Aorta (tissue), 5 donors: Measurements from ENCODE around the gene GPR21. TPM values are rescaled to one million over a fixed set of nuclear protein-coding genes. Genes with fewer than 3 reads are reported as not detected.

Experiments
- ATAC-seq: fragments of 200-7000 bp; cut with Tn5 transposase; one replicate; pipeline ENCODE4 v1.9.1; 2022; ENCODE audit warnings: moderate library complexity; ENCODE audit not compliant: low FRiP score
- DNase-seq, 2 donors: peaks; one replicate each; pipeline ENCODE4 v3.0.0-alpha.2; 2020
- H3K27ac ChIP-seq, 2 donors: one replicate each; pipeline ENCODE4 v1.5.1; 2013; ENCODE audit warnings: low read length in 2 of 2, mild to moderate bottlenecking in 2 of 2, moderate library complexity in 2 of 2, control low read depth in 1 of 2, inconsistent platforms in 1 of 2, low read depth in 1 of 2
- H3K27me3 ChIP-seq, 2 donors: one replicate each; pipeline ENCODE4 v1.6.1; 2013; ENCODE audit warnings: control low read depth in 1 of 2, low read length in 1 of 2, mild to moderate bottlenecking in 1 of 2, moderate library complexity in 1 of 2; ENCODE audit not compliant: insufficient read depth in 2 of 2, control insufficient read depth in 1 of 2
- H3K36me3 ChIP-seq, 2 donors: one replicate each; pipeline ENCODE4 v1.6.1; 2013; ENCODE audit warnings: control low read depth in 1 of 2, low read length in 1 of 2, mild to moderate bottlenecking in 1 of 2; ENCODE audit not compliant: insufficient read depth in 2 of 2, control insufficient read depth in 1 of 2
- H3K4me1 ChIP-seq, 2 donors: one replicate each; pipeline ENCODE4 v1.6.1; 2013; ENCODE audit warnings: low read length in 2 of 2, control low read depth in 1 of 2, mild to moderate bottlenecking in 1 of 2, moderate library complexity in 1 of 2; ENCODE audit not compliant: insufficient read depth in 2 of 2, control insufficient read depth in 1 of 2
- H3K4me3 ChIP-seq, 2 donors: one replicate each; pipeline ENCODE4 v1.5.1; 2013; ENCODE audit warnings: low read length in 2 of 2, control low read depth in 1 of 2, mild to moderate bottlenecking in 1 of 2
- H3K9me3 ChIP-seq: one replicate; pipeline ENCODE4 v1.6.1; 2013; ENCODE audit warnings: mild to moderate bottlenecking, low read length; ENCODE audit not compliant: control insufficient read depth
- WGBS, 2 donors: extraction: QIAGEN DNeasy Blood & Tissue Kit; methylation state at CpG; one replicate each; pipeline ENCODE4 v1.1.7; 2013; 5-methylcytosine and 5-hydroxymethylcytosine counted together
- intact Hi-C, 2 donors: fragments of 100-400 bp; cut with DNase I; formaldehyde crosslinking; loops; one replicate each; pipeline versions ENCODE4 v1.14.2 to v1.15.0; 2022
- polyA plus RNA-seq, 2 donors: library from polyadenylated mRNA; stranded (reverse); fragments of 200-250 nt; gene quantifications; one replicate each; pipeline ENCODE4 v1.2.3, GENCODE V29; 2013
- total RNA-seq, 2 donors: library from RNA; stranded (reverse); fragmentation: NEBNext Ultra II Directional; extraction: Animal tissue kit (Norgen Biotek cat#: 25700); gene quantifications; one replicate each; pipeline ENCODE4 v1.2.1, GENCODE V29; 2021
- donor health status: healthy with polysubstance abuse.
- donor health status: Bipolar disorder and iron deficiency.
- donor health status: DM: no; HTN: no; CAD: no.
- donor health status: DM: no; HTN: no; CAD: no.
- donor health status: DM: yes; HTN: yes; CAD: no.

GPR21 gene
- total and polyA plus RNA-seq, 4 donors = 0.50 to 13.9 (median 6.3) TPM

DNA sequence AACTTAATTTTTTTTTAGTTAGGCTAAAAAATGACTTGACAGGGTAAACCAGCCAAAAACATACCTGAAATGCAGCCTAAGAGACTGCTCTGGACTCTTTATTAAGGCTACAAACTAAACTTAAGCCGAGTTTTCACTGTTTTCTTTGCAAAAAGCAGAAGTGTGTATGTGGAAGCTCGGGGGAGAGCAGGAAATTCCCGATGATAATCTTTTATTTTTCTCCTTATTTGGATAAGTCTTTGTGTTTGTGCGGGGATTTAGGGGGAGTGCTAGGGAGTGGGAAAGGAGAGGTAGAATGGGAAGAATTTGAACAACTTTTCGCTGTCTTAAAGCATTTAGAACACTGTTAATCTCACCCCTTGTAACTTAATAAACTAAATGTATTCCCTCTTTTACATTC, 30.7 kb upstream of the GPR21 start:
- Histone ChIP-seq H3K9me3 (no peaks in the 10 kb centered on the region), H3K27ac (peak overlapping the region; percentile 54 to 87), H3K27me3 (no peaks in the 10 kb centered on the region), H3K4me1 (no peaks in the 10 kb centered on the region), H3K4me3 (peak overlapping the region in 1 of 2 donors; percentile 54), H3K36me3 (no peaks in the 10 kb centered on the region)
- intact Hi-C loops = no loop called here
- DNase-seq (no peak), ATAC-seq (no peak)
- WGBS, 2 donors = 1 to 7% methylated on average over 5 of the region's 5 CpGs

DNA sequence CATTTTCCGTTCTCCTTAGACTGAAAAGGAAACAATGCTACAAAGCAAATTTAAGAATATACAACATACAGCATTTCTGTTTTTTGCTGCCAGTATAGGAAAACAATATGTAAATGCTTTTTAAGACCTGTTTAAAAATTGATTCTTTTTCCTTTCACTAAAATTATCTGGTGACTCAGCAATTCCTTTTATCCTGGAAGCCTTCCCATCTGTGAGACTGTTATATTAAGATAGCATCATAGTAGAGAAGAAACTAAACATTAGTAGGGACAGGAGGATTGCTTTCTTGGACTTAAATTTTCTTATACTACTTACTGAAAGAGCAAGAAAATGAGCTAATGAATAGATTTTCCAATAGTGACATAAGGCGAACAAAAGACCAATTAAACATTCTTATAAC, 30.0 kb upstream of the GPR21 start:
- Histone ChIP-seq H3K36me3 (no peaks in the 10 kb centered on the region), H3K27ac (no peak overlapping the region), H3K4me3 (no peak overlapping the region), H3K9me3 (no peaks in the 10 kb centered on the region), H3K27me3 (no peaks in the 10 kb centered on the region), H3K4me1 (no peaks in the 10 kb centered on the region)
- no peak for DNase-seq
- WGBS, 2 donors = 39 to 58% methylated on average over 2 of the region's 2 CpGs
- no peak for ATAC-seq
- intact Hi-C loops = no loop called here

DNA sequence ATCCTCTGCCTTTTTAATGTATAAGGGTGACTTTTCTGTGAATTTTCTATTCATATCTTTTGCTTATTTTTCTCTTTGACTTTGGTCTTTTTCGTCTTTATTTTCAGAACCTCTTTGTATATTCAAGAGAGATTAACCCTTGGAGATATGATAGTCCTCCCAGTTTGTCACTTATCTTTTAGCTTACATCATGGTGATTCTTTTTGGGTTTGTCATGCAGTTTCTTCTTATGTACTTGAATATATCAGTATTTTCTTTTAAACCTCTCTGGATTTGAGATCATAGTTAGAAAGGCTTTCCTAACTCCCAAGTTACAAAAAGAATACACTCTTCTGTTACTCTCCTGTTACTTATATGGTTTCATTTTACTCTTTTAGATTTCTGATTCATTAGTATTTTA, 27.5 kb upstream of the GPR21 start:
- no peaks in the 10 kb centered on the region for H3K9me3 ChIP-seq

DNA sequence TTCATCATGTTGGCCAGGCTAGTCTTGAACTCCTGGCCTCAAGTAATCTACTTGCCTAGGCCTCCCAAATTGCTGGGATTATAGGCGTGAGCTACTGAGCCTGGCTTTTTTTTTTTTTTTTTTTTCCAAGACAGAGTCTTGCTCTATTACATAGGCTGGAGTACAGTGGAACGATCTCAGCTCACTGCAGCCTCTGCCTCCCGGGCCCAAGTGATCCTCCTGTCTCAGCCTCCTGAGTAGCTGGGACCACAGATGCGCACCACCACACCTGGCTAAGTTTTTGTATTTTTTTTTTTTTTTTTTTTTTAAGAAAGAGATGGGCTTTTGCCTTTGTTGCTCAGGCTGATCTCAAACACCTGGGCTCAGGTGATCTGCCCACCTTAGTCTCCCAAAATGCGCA, 26.2 kb upstream of the GPR21 start:
- H3K4me1 ChIP-seq = no peaks in the 10 kb centered on the region
- H3K4me3 ChIP-seq = no peak overlapping the region
- ATAC-seq (no peak), DNase-seq (no peak)
- intact Hi-C loops = no loop called here
- H3K27me3 ChIP-seq = no peaks in the 10 kb centered on the region
- 77 to 88% methylated on average over 5 of the region's 5 CpGs for WGBS, 2 donors
- H3K27ac ChIP-seq = no peak overlapping the region
- H3K36me3 ChIP-seq = no peaks in the 10 kb centered on the region
- H3K9me3 ChIP-seq = no peaks in the 10 kb centered on the region

More for the DNA sequence above, 27.5 kb upstream of the GPR21 start:
- DNase-seq (no peak), ATAC-seq (no peak)
- intact Hi-C loops = no loop called here
- Histone ChIP-seq H3K4me3 (no peak overlapping the region), H3K27ac (no peak overlapping the region), H3K36me3 (no peaks in the 10 kb centered on the region), H3K27me3 (no peaks in the 10 kb centered on the region), H3K4me1 (no peaks in the 10 kb centered on the region)
- WGBS, 2 donors = 23% methylated on average over 1 of the region's 1 CpG

DNA sequence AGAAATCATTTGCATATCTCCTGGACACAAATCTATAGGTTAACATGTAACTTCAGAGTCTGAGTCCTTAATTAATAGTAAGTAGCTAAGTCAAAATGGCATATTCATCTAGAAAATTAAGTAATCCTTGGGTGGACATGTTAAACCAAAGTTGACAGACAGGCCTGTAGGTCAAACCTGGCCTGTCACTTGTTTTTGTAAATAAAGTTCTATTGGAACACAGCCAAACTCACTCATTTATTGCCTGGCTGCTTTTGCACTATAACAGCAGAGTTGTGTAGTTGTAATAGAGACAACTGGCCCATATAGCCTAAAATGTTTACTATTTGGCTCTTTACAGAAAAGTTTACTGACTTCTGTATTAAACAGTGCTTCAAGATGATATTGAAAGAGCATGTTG, 24.6 kb upstream of the GPR21 start:
- intact Hi-C loops = no loop called here
- H3K36me3 ChIP-seq = peaks cover 0 to 3% of the 10 kb centered on the region in 2 donors
- no peak overlapping the region for H3K27ac ChIP-seq
- no peak overlapping the region for H3K4me3 ChIP-seq
- no peak for DNase-seq
- H3K9me3 ChIP-seq = no peaks in the 10 kb centered on the region
- no peaks in the 10 kb centered on the region for H3K27me3 ChIP-seq
- no peaks in the 10 kb centered on the region for H3K4me1 ChIP-seq
- ATAC-seq = no peak

DNA sequence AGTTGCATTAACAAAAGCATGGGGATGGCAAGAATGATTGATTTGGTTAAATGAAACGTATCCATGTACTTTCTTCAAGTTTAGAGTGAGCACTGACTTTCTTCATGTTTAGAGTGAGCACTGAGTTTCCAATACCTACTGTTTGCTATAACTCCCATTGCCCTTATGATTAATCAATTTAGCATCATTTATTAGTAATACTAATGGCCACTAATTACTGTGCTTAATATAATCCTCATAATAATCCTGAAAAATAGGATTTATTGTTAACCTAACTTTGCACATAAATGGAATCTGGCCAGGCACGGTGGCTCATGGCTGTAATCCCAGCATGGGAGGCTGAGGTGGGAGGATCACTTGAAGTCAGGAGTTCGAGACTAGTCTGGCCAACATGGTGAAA, 22.1 kb upstream of the GPR21 start:
- Histone ChIP-seq H3K36me3 (peaks cover 0 to 3% of the 10 kb centered on the region in 2 donors), H3K4me1 (no peaks in the 10 kb centered on the region), H3K9me3 (no peaks in the 10 kb centered on the region), H3K4me3 (no peak overlapping the region), H3K27ac (no peak overlapping the region), H3K27me3 (no peaks in the 10 kb centered on the region)
- intact Hi-C loops = no loop called here
- WGBS, 2 donors = 81 to 90% methylated on average over 3 of the region's 3 CpGs
- DNase-seq (no peak), ATAC-seq (no peak)

DNA sequence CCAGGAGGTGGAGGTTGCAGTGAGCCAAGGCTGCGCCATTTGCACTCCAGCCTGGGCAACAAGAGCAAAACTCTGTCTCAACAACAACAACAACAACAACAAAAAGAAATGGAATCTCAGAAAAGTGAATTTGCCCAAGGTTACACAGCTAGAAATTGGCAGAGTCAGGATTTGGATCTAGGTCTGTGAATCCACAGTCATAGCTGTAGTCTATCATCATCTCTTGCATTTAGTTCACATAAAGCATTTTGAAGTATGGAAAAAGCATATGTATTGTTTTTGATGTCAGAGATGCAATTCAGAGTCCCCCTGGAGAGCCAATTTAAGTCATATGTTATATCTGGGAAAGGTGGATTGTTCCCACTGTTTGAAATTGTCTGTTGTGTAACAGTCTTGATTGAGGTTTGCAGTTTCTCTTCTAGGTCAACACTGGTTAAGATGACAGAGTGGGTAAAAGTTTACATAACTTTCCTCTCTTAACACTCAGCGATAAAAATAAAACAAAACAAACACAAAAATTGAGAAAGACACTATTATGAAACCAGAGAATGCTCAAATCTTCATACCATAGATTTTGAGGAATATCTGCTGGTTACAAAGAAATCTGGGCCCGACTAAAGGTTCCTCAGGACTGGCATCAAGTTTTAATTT, 21.5 kb upstream of the GPR21 start:
- H3K4me3 ChIP-seq = no peak overlapping the region
- DNase-seq = no peak
- H3K36me3 ChIP-seq = peaks cover 0 to 3% of the 10 kb centered on the region in 2 donors
- H3K27ac ChIP-seq = no peak overlapping the region
- H3K27me3 ChIP-seq = no peaks in the 10 kb centered on the region
- no peaks in the 10 kb centered on the region for H3K4me1 ChIP-seq
- 71 to 87% methylated on average over 3 of the region's 3 CpGs for WGBS, 2 donors
- H3K9me3 ChIP-seq = no peaks in the 10 kb centered on the region
- intact Hi-C loops = no loop called here
- no peak for ATAC-seq

DNA sequence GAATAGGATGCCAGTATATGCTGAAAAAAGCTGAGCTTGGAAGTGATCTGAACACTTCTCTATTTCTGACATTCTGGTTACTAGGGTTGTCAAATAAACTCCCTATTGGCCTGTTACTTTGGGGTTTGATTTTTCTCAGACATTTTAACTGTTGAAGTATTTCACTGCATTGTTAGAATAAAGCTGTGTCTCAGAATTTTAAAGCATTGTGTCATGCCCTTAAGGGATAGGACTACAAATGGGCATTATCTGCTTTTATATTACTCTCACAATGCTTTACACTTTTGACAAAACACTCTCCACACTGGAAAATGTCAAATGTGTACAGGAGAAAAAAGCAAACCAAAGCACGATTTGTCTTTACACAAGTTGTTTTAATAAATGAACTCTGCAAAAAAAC, 16.8 kb upstream of the GPR21 start:
- 56 to 67% methylated on average over 1 of the region's 1 CpG for WGBS, 2 donors
- DNase-seq (no peak), ATAC-seq (no peak)
- Histone ChIP-seq H3K27me3 (no peaks in the 10 kb centered on the region), H3K9me3 (no peaks in the 10 kb centered on the region), H3K4me3 (no peak overlapping the region), H3K36me3 (peaks cover 0 to 3% of the 10 kb centered on the region in 2 donors), H3K4me1 (no peaks in the 10 kb centered on the region), H3K27ac (no peak overlapping the region)
- intact Hi-C loops = no loop called here

DNA sequence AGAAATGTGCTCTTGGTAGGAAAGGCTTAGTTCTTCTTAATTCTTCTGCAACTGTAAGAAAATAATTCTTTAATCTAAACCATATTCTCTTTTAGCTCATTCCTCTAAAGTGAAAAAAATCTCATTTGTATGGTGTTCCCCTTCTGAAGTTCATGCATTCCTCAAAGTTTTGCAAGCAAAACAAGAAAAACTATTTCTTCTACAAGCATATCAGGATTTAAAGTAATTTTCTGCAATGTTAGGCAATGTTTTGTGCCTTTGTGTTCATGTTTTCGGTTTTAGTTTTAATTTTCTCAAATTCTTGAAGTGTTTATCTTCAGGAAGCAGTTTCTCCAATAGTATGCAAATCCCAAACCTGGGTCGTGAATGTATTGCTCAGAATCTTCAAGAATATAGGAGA, 12.7 kb upstream of the GPR21 start:
- no peak for ATAC-seq
- intact Hi-C loops = no loop called here
- WGBS, 2 donors = 56 to 69% methylated on average over 2 of the region's 2 CpGs
- Histone ChIP-seq H3K27me3 (no peaks in the 10 kb centered on the region), H3K4me3 (no peak overlapping the region), H3K4me1 (no peaks in the 10 kb centered on the region), H3K27ac (no peak overlapping the region), H3K36me3 (no peaks in the 10 kb centered on the region), H3K9me3 (no peaks in the 10 kb centered on the region)
- no peak for DNase-seq
